ENCODE measurements around the gene FGFR4.

Gene FGFR4

DNA sequence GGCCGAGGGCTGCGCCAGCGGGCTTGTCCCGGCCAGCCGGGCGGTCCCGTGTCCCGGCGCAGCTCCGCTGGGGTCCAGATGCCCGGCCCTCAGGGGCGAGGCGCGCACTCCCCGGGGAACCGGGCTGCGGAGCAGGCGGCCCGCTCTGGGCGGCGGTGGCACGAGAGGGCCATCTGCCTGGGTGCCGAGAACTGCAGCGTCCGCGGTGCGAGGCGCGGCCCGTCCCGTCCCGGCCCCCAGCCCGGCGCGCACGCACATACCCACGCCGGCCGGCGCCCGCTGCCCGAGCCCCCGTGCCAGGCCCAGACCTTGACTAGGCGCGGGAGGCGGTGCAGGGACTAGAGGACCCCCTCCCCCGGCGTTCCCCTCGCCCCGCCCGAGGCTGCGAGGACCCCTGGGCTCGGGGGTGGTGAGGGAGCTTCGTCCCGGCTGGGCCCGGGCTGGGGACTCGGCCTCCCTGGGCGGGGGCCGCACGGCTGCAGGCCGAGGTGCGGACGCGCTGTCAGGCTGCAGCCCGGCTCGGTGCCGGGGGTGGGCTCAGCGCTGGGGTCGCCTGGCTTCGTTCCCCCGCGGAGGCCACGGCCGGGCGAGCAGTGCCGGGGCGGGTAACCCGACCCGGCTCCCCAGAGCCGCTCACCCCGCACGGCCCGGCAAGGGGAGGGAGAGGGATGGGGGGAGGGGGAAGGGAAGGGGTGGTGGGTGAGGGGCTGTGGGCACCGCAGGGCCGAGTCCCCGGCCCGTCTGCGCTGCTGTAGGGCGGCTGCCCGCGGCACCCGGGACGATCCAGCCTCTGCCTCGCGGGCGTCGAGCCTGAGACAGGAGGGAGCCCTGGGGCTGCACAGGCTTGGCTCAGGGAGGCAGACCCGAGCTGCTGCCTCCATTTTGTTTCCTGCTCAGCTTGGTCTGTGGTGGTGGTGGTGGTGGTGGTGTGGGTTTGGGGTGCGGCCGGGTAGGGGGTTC lies 45.7 kb downstream of the FGFR4 start:
- no peak for DNase-seq

DNA sequence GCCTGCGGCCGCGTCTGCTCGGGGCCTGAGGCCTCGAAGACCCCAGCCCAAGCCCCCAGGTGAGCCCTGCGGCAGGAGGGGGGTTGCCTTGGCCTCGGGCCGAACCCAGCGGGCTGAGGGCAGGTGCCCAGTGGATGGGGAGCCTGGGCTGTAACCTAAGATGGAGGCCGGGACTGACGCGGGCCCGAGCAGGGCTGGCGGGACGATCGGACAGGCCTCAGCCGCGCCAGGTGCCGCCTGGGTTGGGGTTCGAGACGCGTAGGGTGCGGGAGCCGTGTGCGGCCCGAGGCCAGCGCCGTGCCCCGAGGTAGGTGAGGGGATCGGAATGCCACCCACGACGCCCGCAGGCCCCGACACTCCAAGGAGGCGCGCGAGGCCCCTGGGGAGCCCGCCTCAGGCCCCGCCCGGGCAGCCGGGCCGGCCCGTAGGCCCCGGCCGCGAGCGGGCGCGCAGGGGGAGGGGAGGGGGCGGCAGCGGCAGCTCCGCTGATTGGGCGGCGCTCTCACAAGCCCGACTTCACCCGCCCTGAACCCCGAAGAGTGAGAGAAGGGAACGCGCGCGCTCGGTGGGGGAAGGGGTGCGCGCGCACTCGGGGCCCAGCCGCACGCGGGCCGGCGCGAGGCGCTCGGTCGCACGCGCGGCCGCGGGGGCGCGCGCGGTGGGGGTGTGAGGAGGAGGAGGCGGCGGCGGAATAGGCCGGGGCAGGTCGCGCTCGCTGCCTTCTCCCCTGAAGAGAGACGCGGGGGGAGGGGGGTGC lies 46.6 kb downstream of the FGFR4 start, which contains the start of gene NSD1:
TSS of gene NSD1 (plus strand) at position 678 of the 757 bp plus-strand sequence. CDS start 1,331 bp downstream, outside the sequence.
- peak; percentile 67 to 77 (median 68) for DNase-seq

DNA sequence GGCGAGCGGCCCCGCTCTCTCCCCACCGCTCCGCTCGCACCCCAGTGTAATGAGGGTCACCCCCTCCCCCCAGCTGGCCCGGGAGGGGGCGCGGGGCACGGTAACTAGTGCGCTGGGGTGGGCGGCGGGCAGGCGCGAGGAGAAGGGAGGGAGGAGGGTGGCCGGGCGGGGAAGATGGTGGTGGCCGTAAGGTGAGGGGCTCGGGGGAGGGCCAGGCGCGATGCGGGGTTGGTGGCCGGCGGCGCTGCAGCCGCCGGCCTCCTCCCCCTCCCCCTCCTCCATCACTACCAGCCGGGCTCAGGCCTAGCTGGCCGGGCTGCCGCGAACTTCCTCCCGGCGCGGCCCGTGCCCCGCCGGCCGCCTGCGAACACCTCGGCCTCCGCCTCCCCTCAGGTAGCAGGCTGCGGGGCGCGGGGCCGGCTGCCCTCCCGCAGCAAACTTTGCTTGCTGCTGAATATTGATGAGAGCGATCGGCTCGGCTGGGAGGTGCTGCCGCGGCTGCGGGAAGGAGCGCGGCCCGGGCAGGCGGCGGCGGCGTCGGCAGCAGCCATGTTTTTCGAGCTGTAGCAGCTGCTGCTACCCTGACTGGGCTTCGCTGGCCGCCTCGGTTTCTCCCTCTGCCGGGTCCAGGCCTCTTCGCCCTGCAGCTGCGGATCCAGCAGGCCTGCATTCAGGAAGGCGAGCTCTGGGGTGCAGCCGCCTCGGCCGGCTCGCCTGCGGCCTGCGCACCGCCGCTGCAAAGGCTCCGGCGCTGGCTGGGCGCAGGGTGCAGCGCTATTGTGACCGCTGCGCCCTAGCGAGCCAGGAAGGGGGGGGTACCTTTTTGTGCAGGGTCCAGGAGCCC lies 47.4 kb downstream of the FGFR4 start:
- peak; percentile 32 to 80 (median 73) for DNase-seq

DNA sequence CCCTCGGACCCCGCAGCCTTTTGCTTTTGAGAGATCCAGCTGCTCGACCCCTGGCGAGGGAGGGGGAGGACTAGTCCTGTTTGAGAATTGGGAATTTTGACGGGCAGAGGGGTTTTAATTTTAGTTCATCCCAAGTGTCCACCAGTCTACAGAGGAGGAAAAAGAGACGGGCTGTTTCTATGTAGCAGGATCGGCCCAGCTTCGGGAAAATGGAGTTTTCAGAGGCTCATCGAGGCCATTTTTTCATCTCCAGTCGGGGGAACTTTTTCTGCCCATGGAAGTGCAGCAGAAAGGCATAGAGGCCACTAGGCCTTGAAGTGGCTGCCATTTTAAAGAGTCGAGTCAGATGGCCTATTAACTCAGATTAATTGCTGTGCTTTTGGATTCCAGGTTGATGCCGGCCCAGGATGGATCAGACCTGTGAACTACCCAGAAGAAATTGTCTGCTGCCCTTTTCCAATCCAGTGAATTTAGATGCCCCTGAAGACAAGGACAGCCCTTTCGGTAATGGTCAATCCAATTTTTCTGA lies 48.0 kb downstream of the FGFR4 start:
- peak in 2 of 3 experiments; percentile 14 to 55 for DNase-seq

DNA sequence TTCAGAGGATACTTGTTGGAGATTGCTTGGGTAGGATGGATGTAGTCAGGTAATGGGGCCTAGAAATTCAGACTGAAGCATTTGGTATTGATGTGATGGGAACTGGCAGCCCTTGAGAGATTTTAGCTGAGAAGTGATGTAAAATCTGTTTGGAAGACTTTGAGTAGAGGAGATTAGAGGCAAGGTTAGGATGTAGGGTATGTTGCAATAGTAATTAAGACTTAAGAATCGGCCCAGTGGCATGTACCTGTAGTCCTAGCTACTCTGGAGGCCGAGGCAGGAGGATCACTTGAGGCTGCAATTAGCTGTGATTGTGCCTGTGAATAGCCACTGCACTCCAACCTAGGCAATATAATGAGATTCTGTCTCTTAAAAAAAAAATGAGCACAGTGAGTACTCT lies 53.6 kb downstream of the FGFR4 start:
- no peak for DNase-seq

DNA sequence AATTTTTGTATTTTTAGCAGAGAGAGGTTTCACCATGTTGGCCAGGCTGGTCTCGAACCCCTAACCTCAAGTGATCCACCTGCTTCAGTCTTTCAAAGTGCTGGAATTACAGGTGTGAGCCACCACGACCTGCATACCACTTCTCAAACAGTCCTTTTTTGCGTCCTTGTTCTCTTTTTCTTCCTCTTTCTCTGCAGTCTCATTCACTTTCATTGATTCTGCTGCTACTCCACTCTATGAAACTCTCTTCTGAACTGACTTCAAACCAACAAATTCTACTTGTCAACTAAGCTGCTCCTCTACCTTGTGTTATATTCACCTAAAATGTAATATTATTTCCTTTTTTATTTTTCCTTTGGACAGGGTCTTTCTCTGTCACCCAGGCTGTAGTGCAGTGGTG lies 54.8 kb downstream of the FGFR4 start:
- no peak for DNase-seq

DNA sequence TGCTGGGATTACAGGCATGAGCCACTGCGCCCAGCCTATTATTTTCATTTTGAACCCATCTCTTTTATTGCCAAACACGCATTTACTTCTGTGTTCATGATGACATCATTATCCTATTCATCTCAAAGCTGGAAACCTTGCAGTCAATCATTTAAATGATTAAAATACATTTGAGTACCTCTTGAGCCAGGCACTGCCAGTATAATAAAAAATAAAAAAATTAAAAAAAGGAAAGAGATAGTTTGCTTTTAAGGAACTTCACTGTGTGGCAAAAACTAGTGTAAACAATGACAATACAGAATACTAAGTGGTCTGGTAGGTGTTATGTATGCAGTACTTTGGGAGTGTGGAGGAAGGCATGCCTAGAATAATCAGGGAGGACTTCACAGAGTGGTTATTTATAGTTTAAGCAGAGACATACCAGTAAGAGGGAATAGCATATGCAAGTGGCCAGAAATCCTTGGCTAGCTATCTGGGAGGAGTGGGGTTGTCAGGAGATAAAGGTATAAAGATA lies 55.4 kb downstream of the FGFR4 start:
- DNase-seq = no peak

DNA sequence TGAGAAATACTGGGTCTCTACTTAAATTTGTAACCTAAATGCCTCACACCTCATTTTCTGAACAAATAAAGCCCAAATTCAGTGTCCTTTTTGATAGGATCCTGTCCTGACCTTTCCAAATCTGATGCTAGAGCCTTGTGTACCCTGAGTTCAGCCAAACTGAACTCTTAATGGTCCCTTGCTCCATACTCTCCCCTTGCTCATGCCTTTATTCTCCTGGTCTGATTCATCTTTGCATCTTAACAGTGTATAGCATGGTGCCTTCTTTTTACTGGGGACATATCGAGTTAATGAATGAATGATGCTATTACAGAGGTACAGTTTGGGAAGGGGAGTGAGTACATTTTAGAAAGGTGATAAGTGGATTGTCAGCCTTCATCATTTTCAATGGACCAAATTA lies 56.1 kb downstream of the FGFR4 start:
- DNase-seq = no peak

DNA sequence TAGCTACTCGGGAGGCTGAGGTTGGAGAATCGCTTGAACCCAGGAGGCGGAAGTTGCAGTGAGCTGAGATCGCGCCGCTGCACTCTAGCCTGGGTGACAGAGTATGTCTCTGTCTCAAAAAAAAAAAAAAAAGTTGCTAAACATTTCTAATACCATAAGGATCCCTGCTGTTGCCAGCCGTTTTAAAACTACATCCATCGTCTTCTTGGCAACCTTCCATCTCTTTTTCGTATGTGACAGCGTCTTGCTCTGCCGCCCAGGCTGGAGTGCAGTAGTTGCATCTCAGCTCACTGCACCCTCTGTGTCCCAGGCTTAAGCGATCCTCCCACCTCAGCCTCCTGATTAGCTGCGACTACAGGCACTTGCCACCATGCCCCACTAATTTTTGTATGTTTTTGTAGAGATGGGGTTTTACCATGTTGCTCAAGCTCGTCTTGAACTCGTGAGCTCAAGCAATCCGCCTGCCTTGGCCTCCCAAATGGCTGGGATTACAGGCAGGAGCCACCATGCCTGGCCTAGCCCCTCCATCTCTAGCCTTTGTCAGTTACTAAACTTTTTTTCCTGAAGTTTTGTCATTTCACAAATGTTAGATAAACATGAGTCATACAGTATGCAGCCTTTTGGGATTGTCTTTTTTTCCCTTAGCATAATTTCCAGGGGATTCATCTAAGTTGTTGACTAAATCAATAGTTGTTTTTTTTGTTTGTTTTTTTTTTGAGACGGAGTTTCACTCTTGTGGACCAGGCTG lies 60.4 kb downstream of the FGFR4 start:
- DNase-seq = no peak

Measured in NCI-H1417 (cell line).